Measurements from ENCODE around the gene UGT1A5.

The UGT1A5 gene

DNA sequence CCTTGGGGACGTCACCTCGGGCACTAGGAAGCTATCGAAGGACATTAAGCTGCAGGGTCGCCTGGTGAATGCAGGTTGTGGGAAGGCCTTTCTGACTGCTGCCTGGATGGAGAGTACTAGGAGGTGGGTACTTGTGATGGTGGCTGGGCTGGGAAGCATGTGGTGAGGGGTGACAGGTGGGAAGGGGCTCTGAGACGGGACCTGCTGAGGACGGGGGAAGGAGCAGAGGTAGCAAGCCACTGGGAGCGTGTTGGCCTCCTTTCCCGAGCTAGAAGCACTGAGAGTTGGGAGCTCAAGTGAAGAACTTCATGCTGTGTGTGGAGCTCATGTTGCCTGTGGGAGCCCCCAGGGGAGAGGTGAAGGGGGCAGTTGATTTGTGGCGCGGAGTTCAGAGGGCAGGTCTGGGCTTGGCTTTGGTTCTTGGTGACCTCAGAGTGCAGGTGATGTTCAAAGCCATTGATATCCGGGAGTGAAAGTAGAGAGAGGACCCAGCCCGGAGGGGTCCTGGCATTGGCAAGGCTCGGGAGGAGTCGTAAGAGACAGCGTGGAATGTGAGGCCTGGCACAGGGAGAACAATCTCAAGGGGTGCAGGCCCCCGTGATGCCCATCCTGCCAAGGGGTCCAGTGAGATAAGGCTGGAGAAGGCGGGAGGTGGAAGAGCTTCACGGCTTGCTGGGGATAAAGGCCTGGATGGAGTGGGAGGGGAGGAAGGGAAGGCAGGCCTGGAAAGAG lies 78.6 kb downstream of the UGT1A5 start:
- DNase-seq: no peak

DNA sequence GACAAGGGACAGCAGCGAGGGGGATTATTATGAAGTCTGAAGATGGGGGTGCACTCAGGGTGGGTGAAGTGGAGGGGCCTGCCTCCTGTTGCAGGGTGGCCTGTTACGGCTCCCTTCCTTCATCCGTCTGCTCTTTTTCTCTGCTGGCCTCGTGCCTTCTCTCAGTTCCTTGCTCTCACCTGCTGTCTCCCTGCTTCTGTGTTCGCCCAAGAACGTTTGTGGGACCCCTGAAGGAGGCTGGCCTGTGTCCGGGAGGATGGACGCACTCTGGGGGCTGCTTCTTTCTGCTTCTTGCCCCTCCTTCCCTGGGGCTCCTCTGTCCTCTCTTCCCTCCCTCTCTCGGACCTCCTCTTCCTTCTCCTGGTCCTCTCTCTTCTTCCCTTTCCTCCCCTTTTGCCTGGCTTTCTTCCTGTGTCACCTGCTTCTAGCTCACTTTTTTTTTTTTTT lies 79.2 kb downstream of the UGT1A5 start:
- no peak for DNase-seq

DNA sequence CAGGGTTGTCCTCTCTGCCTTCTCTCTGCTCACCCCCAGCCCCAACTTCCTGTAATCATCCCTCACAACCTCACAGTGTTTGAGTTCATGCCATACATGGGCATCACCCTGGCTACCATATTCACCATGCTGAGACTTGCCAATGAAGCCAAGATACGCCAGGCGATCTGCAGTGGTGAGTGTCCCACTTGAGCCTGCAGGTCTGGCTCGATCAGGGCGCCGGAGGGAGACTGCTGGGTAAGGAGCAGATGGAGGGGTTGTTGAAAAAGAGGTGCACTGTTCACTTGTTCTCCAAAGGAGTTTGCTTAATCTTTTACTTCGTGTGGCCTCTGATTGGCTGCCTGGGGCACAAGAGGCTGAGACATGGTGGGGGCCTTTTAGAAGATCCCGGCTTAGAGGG lies 80.0 kb downstream of the UGT1A5 start:
- DNase-seq: no peak

DNA sequence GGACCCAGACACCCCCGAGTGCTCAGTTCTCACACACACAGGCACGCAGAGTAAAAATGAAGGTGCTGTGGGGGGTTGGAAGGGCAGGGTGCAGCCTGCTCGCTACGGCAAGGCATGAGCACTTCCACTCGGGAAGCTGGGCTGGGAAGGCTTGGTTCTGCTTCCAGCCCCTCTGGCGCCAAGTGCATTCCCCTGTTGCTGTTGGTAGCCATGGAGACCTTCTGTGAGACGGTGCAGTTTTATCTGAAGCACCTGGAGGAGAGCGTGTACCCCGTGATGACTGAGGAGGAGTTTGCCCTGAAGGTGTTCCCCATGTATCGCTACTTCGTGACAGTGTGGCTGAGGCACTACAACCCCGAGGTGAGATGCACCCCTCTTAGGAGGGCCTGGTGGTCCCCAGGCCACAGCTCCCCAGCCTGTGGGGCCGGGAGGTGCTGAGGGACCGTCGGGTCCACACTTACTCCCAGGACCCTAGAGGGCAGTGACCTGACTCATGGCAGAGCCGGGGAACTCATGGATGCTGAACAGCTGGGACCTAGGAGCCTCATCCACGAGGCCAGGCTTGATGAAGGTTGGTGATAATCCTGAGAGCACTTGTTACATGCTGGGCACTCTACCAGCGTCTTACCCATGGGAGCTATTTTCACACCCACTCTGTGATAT lies 80.9 kb downstream of the UGT1A5 start:
- DNase-seq: no peak

DNA sequence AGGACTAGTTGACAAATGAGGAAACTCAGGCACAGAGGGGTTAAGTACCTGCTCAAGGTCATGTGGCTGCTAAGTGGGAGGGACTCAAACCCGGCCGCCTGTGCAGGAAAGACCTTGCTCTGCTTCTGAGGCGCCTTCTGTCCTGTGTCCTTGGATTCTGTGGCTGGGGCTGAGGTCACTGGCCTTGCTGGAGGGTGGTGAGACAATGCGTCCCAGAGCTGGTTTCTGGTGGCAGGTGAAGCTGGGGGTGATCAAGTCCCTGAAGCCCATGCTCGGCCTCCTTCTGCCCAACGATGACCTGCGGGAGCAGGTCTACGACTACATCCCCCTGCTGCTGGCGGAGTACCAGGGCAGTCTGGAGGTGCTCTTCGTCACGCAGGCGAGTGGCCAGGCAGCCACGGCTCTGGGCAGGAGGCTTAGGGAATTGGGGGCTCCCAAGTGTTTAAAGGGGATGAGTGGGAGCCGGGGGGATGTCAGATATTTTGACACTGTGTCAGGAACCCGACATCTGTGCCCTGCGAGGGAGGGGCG lies 81.5 kb downstream of the UGT1A5 start:
- DNase-seq: no peak

DNA sequence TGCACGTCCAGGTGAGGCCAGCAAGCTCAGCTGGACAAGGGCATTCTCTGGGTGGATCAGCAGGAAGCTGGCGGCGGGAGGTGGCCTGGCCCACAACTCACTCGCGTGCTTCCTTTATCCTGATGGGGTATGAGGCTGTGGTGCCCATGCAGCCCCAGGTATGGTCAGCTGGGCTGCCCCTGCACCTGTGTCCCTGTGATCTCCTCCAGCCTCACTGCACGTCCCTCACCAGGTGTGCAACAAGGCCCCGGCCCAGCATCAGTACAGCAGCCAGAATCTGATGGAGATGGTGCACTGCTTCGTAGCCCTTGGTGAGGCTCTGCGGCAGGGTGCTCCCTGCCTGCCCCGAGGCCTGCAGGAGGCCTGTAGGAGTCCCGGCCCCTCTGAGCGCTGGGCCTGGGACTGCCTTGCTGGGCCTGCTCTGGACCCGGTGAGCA lies 83.0 kb downstream of the UGT1A5 start:
- no peak for DNase-seq

DNA sequence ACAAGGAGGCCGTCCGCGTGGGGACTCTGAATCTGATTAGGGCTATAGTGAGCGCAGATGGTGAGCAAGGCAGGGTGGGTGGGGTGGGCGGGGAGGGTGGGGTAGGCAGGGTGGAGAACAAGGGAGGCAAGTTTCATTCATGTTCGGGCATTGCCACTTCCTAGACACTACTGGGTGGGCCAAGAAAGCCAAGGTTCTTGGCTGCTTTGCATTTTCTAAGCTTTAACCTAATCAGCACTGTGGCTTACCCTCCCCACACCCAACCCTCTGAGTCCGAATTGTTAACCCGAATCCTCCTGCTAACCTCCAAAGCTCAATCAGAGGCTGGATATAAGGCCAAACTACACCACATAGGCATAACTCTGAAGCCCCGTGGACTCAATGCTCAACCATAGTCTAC lies 83.5 kb downstream of the UGT1A5 start:
- no peak for DNase-seq

DNA sequence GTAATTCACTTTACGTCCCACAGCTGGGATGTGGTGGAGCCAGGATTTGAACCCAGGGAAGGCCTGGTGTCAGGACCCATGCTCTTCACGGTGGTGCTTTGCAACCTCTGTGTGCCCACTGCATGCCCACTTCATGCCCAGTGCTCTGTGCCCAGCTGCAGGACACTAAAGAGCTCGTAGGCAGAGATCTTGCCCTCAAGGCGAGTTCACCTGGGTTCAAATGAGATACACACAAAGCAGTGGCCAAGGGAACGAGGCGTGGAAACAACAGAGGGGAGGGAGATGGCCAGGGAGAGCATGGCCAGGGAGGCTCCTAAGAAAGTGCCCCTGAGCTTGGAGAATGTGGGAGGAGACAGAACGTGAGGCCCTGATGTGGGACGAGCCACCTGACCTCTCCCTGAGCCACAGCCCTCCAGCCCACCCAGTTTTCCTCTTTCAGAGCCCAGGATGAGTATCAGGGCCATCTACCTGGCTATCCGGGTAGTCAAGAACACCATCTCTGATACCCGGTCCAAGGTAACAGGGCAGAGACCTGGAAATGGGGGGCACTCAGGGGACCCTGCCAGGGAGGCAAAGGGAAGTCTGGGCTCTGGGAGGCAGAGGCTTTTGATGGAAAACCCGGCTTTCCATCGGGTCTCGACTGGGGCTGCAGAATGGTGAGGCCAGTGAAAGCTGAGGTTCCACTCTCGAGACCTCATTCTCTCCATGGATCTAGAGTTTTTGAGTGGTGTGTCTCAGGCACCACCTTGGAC lies 85.8 kb downstream of the UGT1A5 start:
- DNase-seq: no peak

DNA sequence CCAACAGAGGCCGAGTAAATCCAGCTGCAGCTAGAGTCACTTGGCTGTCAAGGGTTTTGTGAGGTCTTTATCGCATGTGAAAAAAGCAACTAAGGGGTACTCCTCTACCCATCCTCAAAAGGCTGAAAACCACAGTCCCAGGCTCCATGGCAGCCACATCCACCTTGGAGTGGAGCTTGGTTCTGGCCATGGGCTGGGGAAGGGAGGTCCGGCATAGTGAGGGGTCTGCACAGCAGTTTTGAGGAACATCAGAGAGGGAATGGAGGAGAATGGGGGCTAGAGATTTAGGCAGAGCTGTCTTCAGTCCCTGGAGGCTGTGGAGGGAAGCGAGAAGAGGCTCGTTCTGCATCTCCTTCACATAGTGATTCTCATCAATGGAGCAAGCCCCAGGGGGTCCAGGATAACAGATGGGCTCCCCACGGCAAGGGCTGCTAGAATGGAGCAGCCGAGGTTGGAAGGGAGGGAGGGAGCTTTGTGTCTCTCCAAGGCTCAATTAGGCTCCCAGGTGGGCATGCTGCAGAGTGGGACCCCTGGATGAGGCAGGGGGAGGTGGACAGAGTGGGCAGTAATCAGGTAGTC lies 86.5 kb downstream of the UGT1A5 start:
- no peak for DNase-seq

DNA sequence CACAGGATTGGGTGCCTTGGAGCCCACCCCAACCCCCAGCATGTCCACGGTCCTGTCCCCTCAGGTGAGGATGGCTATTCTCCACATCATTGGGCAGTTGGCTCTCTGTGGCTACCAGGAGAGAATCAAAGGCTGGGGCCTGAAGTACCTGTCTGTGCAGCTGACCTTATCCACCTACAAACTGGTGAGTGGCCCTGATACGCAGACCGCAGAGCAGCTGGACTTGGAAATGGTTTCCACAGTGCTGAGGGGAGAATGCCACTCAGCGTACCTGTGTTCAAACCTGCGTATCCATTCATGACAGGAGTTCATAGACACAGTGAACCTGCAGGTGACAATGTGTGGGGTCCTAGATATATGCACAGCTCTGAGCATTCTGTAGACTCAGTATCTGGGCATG lies 87.0 kb downstream of the UGT1A5 start:
- DNase-seq: no peak

DNA sequence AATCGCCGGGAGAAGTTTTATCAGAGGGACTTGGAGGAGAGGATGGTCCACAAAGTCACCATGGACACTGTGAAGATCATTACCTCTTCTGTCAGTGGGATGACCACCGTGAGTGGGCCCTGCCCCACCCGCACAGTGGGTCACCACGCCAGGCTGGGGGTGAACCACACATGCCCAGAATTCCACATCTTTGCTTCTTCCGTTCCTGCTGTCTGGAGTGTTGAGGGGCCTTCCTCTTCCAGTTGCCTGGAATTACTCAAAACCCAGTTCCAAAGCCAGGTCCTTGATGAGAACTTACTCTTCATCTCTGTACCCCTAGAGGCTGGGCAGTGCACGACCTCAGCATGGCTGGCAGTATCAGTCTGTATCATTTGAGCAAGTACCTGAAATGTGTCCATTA lies 87.5 kb downstream of the UGT1A5 start:
- DNase-seq: no peak

DNA sequence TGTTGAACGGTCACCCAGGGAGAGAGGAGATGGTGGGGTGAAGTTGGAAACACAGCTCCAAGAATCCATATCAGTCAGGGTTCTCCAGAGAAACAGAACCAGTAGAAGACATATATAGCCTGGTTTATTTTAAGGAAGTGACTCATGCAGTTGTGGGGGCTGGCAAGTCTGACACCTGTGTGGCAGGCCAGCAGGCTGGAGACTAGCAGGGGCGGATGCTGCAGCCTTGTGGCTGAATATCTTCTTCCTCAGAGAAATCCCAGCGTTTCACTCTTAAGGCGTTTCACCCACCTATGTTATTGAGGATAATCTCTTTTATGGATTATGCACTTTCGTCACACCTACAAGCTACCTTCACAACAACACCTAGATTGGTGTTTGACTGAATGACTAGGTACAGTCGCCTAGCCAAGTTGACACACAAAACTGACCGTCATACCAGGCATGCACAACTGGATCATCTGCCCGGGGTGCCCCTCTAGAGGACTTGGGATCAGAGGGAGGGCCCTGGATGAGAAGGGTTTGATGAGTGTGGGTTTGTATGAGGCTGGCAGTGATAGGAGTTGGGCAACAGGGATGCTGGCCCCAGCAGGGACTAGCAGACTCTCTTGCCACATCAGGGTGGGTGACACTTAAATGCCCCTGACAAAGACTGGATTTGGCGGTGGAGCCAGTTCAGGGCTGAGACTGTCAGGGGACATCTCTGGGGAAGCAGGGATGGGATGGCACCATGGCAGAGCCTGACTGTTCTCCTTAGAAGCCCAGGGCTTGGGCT lies 88.8 kb downstream of the UGT1A5 start:
- DNase-seq: no peak

DNA sequence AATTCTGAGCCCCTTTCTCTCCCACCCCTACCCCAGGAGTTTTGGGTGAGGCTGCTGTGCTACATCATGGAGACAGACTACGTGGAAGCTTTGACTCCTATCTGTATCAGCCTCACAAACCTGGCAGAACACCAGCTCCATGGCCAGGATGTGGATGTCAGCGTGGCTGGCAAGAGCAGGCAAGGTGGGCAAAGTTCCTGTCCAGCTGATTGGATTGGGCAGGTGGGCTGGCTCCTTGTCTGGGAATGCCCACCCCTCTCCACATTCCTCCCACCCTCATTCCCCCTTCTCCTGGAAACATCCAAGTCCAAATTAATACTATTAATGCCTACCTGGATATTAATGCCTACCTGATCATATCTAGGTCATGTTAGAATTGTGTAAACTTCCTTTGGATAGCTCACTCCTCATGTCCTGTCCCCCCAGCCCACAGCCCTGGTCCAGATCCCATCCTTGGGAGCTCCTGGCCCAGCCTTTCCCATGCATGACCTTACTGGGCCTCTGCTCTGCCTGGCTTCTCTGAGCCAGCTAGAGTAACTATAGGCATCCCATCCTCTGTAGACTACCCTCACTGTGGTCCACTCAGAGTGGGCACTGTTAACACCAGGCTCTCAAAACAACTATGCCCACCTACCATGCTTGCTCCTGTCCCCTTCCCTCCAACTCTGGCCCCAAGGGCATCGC lies 89.6 kb downstream of the UGT1A5 start:
- DNase-seq: no peak

DNA sequence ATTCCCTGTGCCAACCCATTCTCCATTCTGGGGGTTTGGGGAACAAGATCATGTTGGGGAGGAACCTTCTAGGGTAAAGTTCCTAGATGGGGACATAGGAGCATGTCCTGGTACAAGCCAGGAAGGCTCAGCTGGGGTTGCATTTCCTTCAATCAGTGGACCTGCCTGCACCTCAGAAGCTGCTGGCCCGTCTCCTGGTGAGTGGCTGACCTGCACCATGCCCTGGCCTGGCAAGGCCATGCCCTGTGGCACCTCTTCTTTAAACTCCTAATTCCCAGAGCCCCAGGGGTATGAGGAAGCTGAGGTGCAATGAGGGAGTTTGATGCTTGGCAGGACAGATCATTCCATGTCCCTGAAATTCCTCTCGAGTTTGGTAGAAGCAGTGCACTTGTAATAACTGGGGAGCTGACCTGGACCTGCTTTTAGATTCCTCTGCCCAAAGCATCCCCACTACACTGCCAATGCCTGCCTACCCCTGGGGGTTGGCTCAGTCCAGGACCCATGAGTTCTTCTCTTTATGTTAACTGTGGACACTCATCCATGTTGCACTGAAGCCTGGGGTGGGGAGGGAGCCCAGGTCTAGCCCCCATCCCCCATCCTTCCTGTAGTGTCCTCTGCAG lies 90.7 kb downstream of the UGT1A5 start:
- no peak for DNase-seq

DNA sequence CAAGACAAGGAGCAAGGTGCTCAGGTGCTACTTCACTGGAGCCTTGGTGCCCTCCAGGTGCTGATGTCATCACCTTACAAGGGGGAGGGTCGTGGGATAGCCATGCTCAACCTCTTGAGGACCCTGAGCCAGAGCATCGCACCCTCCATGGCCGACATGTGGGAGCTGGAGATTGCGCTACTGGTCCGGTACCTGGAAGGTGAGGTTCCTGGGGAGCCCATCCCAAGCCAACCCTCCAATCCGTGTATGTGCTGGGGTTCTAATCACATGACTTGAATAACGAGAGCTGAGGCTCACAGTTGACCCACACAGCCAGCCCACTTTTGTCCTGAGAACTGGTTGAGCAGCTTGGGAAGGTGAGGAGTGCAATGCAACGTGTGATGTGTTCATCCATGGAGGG lies 91.3 kb downstream of the UGT1A5 start:
- no peak for DNase-seq

DNA sequence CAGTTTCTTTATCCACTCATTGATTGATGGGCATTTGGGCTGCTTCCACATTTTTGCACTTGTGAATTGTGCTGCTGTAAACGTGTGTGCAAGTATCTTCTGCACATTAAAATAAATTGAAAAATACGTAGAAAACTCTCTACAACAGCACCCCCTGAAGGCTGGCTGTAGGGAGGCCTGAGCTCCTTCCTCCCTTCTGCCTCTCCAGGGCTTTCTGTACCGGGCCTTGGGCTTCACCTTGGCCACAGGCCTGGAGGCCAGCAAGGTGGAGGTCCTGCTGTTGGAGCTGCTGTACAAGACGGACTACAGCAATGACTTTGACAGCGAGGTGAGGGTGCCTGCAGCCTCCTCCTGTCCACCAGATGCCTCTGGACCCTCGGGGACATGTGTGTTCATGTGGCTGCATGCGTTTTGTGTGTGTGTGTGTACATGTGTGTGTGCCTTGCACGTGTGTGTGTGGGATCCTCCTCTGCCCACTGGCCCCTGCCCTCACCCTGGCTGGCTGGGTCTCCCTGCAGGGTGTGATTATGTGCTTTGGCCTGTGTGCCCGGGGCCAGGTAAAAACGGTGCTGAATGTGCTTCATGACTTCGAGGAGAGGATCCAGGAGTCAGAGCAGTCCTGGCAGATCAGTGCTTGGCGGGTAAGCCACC lies 94.6 kb downstream of the UGT1A5 start:
- DNase-seq: no peak

DNA sequence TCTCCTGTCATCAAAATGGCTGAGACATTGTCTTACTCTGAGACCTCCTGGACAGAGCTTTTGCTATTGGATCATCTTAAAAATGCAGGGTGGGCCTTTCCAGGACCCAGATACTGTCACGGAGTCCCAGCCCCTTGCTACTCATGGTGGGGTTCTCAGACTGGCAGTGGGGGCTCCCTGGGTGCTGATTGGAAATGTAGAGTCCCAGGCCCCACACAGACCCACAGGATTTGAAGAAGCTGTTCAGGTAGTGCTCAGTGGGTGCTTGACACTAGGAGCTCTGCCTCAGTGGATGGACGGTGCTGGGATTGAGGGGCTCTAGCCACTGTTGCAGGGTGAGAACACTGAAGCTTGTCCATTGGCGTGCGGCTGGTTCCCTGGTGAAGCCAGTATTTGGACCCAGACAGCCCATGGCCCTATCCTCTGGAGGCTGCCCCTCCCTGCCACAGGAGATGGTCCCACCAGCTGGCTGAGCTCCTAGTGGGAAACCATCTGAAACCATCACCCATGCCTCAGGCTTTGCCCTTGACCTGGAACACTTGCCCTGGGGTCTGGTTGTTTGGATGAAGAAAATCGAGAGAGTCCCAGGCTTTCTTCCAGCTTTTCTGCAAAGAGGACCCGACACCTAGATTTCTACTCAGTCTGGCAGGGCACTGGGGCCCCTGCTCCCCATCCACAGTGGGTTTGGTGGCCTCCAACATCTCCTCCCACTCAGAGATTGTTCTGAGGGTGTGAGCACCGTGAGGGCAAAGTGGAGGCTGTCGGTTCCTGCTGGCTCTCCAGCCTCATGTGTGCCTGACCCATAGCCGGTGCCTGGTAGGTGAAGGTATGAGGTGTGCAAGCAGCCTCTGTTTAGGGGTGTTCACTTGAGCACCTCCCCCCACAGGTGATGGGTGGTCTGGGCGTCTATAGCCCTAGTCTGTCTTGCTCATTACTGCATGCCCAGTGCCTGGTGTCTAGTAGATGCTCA lies 95.5 kb downstream of the UGT1A5 start:
- no peak for DNase-seq

DNA sequence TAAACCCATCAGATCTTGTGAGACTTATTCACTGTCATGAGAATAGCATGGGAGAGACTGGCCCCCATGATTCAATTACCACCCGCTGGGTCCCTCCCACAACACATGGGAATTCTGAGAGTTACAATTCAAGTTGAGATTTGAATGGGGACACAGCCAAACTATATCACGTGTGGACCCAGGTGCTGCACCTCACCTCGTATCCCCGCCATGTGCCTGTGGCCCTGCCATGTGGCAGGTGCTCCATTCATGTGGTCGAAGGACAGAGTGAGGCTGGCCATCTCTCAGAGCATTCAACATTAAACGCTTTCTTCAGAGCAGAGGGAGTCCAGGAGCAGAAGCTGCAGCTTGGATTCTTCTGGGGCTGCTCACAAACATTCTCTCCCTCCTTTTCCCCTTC lies 97.7 kb downstream of the UGT1A5 start:
- no peak for DNase-seq

DNA sequence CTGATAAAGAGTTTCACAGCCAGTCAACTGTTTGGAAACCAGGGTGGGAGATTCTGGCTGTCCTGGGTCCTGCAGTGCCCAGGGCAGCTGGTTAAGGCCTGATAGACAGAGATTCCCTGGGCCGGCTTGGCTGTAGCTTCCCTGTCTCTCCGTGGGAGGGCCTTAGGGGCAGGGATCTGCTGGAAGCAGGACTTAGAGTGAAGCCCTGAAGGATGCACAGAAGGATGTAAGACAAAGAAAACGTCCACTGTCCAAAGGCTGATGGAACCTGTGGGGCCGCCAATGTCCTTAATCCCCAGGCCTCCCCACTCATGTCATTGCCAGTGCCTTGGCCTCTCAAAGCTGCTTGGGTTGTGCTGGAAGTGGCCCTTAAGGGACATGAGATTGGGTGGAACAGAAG lies 98.4 kb downstream of the UGT1A5 start:
- no peak for DNase-seq

DNA sequence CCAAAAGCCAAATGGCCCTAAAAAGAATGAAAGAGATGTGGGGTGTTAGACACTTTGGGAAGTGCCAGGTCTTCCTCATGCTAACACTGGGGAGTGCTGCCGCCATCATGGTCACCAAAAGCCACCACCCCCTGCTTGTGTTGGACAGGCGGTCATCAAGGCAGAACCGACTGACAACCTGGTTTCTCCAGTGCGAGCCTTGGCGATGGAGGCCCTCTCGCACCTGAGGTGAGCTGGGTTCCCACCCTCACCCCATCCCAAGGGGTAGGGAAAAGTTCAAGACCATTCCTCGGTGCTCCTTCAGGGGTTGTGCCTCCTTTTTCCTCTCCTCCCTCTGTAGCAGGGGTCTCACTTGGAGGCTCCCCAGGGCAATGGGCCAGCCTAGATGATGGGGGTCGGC lies 99.0 kb downstream of the UGT1A5 start:
- no peak for DNase-seq
